Activated gamma-delta T cell treated with anti-CD3 and anti-CD28 coated beads, Interleukin-2, amount 50 U/mL, for 16 hours (primary cell): ENCODE measurements around the gene RCL1.

Source experiments
- DNase-seq: peaks from one replicate; pipeline ENCODE4 v3.0.0-alpha.2; 2020; ENCODE audit warnings: low read depth

The RCL1 gene

DNA sequence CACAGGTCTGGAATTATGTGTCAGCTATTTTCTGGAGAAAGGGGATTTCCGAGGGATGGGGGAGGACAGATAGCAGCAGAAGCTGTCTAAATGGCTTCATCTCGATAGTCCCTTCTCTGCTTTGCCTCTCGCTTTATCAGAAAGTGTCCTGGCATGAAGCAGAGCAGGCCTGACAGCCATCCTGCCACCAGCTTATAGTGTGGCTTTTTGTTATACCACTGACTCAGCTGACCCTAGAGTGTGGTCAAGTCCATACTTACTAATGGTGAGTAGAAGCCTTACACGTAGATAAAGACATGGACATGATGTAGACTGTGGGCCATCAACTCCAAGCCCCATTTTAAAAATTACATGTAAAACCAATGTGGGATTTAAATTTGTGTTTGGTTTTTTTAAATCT is 50.0 kb downstream of the RCL1 start:
- no peak for DNase-seq

DNA sequence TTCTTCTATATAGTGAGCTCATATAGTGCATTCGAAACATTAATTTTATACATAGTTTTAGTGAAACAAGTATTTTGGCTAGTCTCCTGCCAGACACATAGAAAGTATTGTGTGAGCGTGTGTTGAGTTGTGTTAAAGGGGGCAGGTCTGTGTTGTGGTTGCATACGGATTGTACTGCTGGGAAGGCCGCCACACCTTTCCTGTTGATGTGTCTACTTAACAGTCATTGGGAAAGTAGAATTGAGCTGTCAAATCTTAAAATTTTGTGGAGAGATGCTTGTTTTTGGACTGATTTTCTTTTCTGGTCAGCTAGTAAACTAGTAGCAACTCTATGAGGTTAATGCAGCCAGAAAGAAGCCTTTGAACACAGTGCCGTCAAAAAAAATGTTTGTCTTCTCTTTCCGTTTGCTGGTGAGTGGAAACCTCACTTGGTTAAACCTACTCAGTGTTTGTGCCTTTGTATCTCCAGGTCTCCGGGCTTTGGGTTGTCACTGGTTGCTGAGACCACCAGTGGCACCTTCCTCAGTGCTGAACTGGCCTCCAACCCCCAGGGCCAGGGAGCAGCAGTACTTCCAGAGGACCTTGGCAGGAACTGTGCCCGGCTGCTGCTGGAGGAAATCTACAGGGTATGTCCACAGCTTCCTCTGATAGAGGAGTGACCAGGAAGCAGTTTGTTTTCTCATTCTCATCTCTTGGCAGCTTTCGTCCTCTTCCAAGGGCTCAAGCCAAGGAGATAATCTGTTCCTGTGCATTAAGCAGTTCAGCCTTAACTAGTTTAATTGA is 51.5 kb downstream of the RCL1 start:
- DNase-seq, result no peak

DNA sequence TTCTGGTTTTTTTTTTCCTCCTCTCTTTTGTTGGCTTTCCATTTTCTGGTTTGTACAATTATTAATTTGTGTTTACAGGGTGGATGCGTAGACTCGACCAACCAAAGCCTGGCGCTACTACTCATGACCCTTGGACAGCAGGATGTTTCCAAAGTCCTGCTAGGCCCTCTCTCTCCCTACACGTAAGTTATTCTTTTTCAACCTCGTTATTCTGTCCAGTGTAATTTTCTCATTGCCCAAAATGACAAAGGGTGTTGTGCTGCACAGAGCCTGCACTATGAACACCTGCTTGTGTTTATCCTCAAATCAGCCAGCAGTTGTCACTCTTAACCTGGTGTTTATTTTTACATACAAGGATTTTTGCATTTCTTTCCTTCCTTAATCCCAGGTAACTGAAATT is 56.6 kb downstream of the RCL1 start:
- DNase-seq, result no peak

DNA sequence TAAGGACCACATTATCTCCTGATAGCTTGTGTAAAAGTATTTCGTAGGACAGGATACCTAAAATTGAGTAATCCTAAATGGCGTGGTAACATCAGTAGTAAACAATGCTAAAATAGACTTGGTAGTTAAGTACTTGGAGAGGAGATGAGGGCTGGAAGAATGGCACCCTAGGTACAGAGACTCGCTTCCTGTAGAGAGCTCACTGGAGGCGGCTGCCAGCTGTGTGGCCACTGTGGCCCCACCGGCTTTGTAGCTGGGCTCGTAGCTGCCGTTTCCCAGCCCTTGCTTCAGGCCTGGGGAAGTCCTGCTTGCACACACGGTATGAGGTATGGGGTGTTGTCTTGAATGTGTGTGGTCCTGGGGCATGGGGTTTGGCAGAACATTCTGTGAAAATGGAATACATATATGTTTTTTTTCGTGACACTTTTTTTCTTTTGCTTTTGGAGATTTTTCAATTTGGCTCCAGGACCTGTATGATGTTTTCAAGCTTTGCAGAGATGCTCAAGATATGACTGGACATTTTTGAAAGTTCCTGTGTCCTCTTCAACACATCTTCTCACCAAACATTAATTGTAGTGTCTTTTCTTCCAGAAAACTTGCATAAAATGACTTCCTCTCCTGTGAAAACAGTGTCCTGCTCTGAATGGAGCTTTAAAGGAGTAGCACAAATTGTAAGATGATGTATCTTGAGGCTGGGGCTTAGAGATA is 58.0 kb downstream of the RCL1 start:
- no peak for DNase-seq

- DNase-seq, result no peak
Measured at GRCh38 chr9:4852419-4852818, 59.7 kb downstream of the RCL1 start.

- no peak for DNase-seq
Measured at GRCh38 chr9:4854265-4854590, 61.5 kb downstream of the RCL1 start.

GRCh38 chr9:4855841-4856240 is 63.1 kb downstream of the RCL1 start:
- no peak for DNase-seq

- DNase-seq, result no peak
Measured at GRCh38 chr9:4857163-4857810, 64.5 kb downstream of the RCL1 start.

- DNase-seq, result no peak
Measured at GRCh38 chr9:4859035-4859434, 66.3 kb downstream of the RCL1 start.

GRCh38 chr9:4860383-4860782 is 67.6 kb downstream of the RCL1 start:
- no peak for DNase-seq

DNA sequence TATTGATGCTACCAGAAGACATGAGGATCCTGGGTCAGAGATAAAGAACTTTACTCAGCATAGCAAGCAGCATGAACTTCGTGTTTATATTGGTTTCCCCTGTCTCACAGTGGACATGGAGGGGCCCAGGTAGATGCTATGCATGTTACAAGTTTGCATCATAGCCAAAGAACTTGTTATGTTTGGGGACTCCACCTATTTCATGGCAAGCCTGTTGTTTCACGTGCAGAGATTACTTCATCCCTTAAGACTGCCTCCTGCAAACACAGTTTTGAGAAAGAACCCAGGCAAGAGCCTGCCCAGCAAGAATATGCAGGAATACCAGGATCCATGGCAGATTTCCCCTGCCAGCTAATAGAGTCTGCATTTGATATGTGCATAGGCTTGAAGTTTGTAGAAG is 68.4 kb downstream of the RCL1 start:
- DNase-seq, result no peak

- DNase-seq, result no peak
Measured at GRCh38 chr9:4861736-4862451, 69.2 kb downstream of the RCL1 start.

- DNase-seq, result no peak
Measured at GRCh38 chr9:4862506-4863250, 69.9 kb downstream of the RCL1 start.

GRCh38 chr9:4864234-4864661 is 71.5 kb downstream of the RCL1 start:
- DNase-seq, result no peak

DNA sequence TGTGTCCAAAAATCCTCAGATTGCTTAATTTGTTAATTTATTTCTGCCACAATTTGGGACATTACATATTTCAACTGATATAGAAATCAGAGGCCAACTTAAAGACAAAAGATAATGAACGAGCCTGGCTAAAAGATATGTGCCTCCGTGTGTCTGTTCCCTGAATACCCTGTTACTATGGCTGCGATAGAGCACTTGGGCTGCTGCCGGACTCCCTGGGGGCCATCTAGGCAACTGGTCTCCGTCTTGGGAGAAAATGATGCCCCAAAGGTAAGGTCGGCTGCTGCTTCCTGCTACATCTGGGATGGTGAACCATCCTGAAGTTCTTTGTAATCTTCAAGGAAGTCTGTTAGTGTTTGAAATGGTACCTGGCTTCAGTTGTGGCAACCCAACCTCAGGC is 72.0 kb downstream of the RCL1 start:
- DNase-seq, result no peak

GRCh38 chr9:4865681-4866080 is 72.9 kb downstream of the RCL1 start:
- no peak for DNase-seq

DNA sequence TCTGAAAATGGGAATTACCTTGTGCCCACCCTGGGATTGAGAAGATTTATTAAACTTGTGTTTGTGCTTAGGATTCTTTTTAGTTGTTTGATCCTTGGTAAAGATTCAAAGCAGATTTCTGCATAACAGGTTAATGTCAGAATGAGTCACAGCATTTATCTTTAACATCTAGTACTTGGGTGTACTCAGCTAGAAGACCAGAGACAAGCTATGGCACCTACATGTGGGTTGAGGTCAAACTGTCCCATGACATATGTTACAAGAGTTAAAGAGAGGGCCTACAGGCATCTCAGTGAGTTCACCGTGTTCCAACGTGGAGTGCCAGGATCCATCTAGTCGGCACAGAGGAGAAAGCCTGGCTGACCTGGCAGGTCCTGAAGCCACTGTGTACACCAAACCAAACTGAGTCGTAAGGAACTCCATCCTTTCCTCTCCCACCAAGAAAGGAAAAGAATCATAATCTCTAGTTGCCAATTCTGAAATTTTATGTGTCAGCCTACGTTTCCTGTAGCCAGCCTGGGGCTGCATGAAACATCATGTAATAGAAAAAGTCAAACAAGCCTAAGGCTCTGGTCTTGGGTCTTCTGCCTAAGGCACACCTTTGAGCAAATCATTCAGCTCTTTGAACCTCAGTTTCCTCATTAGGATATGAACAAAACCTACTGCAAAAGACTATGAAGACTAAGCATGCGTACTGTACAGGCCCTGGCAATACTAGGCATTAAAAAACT is 73.7 kb downstream of the RCL1 start:
- no peak for DNase-seq

GRCh38 chr9:4873066-4873465 is 80.3 kb downstream of the RCL1 start:
- DNase-seq, result no peak

- no peak for DNase-seq
Measured at GRCh38 chr9:4875559-4875958, 82.8 kb downstream of the RCL1 start.

GRCh38 chr9:4879115-4879558 is 86.4 kb downstream of the RCL1 start:
- no peak for DNase-seq

GRCh38 chr9:4883326-4883873 is 90.7 kb downstream of the RCL1 start:
- no peak for DNase-seq
